ENCODE data around the gene MPRIP. TPM values are rescaled to one million over a fixed set of nuclear protein-coding genes. Genes with fewer than 3 reads are reported as not detected.

The MPRIP gene
- total RNA-seq, 1 experiment from 2014 or later, result 140 TPM

- ChIA-PET CTCF (no interaction called here), POLR2A (no interaction called here)
- H3K4me1 Mint-ChIP-seq, result peaks cover 8% of the 10 kb centered on the region
- H3K27ac Mint-ChIP-seq, result peak overlapping the region; percentile 76; the same call in 1 of the 2 replicates
- peaks cover 6% of the 10 kb centered on the region for H3K9me3 Mint-ChIP-seq
- no peaks in the 10 kb centered on the region for H3K36me3 Mint-ChIP-seq
- no peak overlapping the region for H3K4me3 Mint-ChIP-seq
- no peak for TF ChIP-seq E2F5 (CRISPR knock-in tag; IDR thresholded peaks at IDR 0.05)
- no peak for TF ChIP-seq JUN (CRISPR knock-in tag; IDR thresholded peaks at IDR 0.05)
- no peak for TF ChIP-seq ELF4 (CRISPR knock-in tag; IDR thresholded peaks at IDR 0.05; ENCODE audit: low read depth)
- DNase-seq (ENCODE audit: low spot score), result no peak
- H3K27me3 Mint-ChIP-seq (ENCODE audit: low read depth), result peaks cover 2% of the 10 kb centered on the region; the same call in 1 of the 2 replicates
- ATAC-seq, result peak; percentile 27; the same call in 1 of the 2 replicates
Observed at GRCh38 chr17:17018612-17019429, 23.4 kb upstream of the MPRIP start.

- ATAC-seq (no peak), DNase-seq (ENCODE audit: low spot score) (no peak)
- no peaks in the 10 kb centered on the region for H3K36me3 Mint-ChIP-seq
- ChIA-PET CTCF (no interaction called here), POLR2A (no interaction called here)
- peaks cover 6% of the 10 kb centered on the region for H3K9me3 Mint-ChIP-seq
- peaks cover 8% of the 10 kb centered on the region for H3K4me1 Mint-ChIP-seq
- H3K27ac Mint-ChIP-seq, result no peak overlapping the region
- peaks cover 2% of the 10 kb centered on the region; the same call in 1 of the 2 replicates for H3K27me3 Mint-ChIP-seq (ENCODE audit: low read depth)
- H3K4me3 Mint-ChIP-seq, result no peak overlapping the region
- TF ChIP-seq ATF3 (CRISPR knock-in tag; conservative IDR thresholded peaks at IDR 0.05) (no peak), SOX15 (CRISPR knock-in tag; IDR thresholded peaks at IDR 0.05) (no peak), NFE2L1 (CRISPR knock-in tag; IDR thresholded peaks at IDR 0.05) (no peak), STAT6 (CRISPR knock-in tag; conservative IDR thresholded peaks at IDR 0.05; ENCODE audit: low read depth) (no peak), OVOL2 (CRISPR knock-in tag; IDR thresholded peaks at IDR 0.05; ENCODE audit: borderline replicate concordance) (no peak), ZNF263 (CRISPR knock-in tag; IDR thresholded peaks at IDR 0.05; ENCODE audit: low read depth) (no peak), CREB1 (CRISPR knock-in tag; IDR thresholded peaks at IDR 0.05) (no peak), MYBL2 (CRISPR knock-in tag; IDR thresholded peaks at IDR 0.05) (no peak), PRRX2 (CRISPR knock-in tag; IDR thresholded peaks at IDR 0.05) (no peak), PREB (CRISPR knock-in tag; IDR thresholded peaks at IDR 0.05; ENCODE audit: borderline replicate concordance) (no peak), ATF2 (CRISPR knock-in tag; IDR thresholded peaks at IDR 0.05; ENCODE audit: borderline replicate concordance, low read depth) (no peak), ZNF423 (CRISPR knock-in tag; IDR thresholded peaks at IDR 0.05) (no peak), AFF4 (CRISPR knock-in tag; IDR thresholded peaks at IDR 0.05; ENCODE audit: borderline replicate concordance) (no peak), KAT7 (CRISPR knock-in tag; IDR thresholded peaks at IDR 0.05; ENCODE audit: borderline replicate concordance) (no peak), E2F4 (CRISPR knock-in tag; IDR thresholded peaks at IDR 0.05; ENCODE audit: borderline replicate concordance, low read depth) (no peak), ZSCAN18 (CRISPR knock-in tag; IDR thresholded peaks at IDR 0.05) (no peak), NFYB (CRISPR knock-in tag; conservative IDR thresholded peaks at IDR 0.05; ENCODE audit: low read depth) (no peak), ZNF121 (CRISPR knock-in tag; IDR thresholded peaks at IDR 0.05) (no peak)
Observed at GRCh38 chr17:17019430-17019762, 22.9 kb upstream of the MPRIP start.
